ENCODE results near the gene EVL.

EVL gene

DNA sequence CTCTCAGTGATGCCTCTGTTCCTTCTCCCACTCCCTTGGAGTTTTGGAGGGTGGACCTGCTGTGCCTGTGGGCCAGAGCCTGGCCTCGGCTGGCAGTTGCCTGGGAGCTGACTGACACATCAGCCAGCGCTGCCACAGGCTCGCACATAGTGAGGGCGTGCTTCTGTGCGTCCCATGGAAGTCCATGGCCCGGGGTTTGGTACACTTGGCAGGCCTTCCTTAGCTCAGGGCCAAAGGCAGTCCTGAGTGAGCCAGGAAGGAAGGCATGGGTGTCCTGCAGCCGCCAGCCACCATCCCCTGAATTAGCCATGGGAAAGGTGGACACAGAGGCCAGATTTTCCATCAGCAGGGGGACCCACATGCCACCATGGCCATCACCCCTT is 95.3 kb downstream of the EVL start:
- no peaks in the 10 kb centered on the region for H3K27me3 ChIP-seq (ENCODE audit: low read depth, low read length)

DNA sequence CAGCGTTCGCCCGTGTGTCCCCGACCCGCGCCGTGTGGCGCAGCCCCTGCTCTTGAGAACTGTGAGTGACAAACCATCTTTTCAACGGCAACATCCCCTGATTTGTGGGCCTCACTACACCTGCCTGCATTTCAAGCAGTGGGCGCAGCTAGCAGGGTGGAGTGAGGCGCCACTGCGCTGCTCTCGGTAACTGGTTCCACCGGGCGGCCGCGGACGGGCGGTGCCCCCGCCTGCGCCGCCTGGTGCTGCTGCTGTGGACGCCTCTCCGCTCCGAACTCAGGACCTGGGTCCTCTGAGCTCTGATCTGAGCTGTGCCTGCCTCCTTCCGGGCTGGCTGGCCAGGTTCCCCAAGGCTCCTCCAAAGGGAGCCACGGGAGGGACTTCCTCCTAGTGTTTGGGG is 100.2 kb downstream of the EVL start:
- H3K9me3 ChIP-seq (ENCODE audit: insufficient read depth, low read length), result no peaks in the 10 kb centered on the region
- H2AFZ ChIP-seq (ENCODE audit: low read depth, low read length), result no peak overlapping the region
- H3K27ac ChIP-seq (ENCODE audit: low read length), result no peak overlapping the region
- no peak overlapping the region for H3K9ac ChIP-seq (ENCODE audit: low read length)
- no peak overlapping the region for H3K4me3 ChIP-seq (ENCODE audit: low read length)
- H3K4me2 ChIP-seq (ENCODE audit: low read length), result no peak overlapping the region
- no peak for TF ChIP-seq EZH2phosphoT487 (IDR thresholded peaks at IDR 0.05; ENCODE audit: low read depth)
- TF ChIP-seq, protein P1, sequence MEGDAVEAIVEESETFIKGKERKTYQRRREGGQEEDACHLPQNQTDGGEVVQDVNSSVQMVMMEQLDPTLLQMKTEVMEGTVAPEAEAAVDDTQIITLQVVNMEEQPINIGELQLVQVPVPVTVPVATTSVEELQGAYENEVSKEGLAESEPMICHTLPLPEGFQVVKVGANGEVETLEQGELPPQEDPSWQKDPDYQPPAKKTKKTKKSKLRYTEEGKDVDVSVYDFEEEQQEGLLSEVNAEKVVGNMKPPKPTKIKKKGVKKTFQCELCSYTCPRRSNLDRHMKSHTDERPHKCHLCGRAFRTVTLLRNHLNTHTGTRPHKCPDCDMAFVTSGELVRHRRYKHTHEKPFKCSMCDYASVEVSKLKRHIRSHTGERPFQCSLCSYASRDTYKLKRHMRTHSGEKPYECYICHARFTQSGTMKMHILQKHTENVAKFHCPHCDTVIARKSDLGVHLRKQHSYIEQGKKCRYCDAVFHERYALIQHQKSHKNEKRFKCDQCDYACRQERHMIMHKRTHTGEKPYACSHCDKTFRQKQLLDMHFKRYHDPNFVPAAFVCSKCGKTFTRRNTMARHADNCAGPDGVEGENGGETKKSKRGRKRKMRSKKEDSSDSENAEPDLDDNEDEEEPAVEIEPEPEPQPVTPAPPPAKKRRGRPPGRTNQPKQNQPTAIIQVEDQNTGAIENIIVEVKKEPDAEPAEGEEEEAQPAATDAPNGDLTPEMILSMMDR (IDR thresholded peaks at IDR 0.05; ENCODE audit: low read depth, low read length), result no peak
- no peaks in the 10 kb centered on the region for H3K27me3 ChIP-seq (ENCODE audit: low read depth, low read length)
- H3K4me1 ChIP-seq (ENCODE audit: low read length), result peaks cover 14% of the 10 kb centered on the region
- no peaks in the 10 kb centered on the region for H3K36me3 ChIP-seq (replicated peaks; ENCODE audit: low read depth, low read length)
- no peaks in the 10 kb centered on the region for H4K20me1 ChIP-seq (ENCODE audit: insufficient read depth, low read length)
- H3K79me2 ChIP-seq (ENCODE audit: low read length), result no peaks in the 10 kb centered on the region

More for the DNA sequence above, 95.3 kb downstream of the EVL start:
- Histone ChIP-seq H3K36me3 (replicated peaks; ENCODE audit: low read depth, low read length) (no peaks in the 10 kb centered on the region), H3K79me2 (ENCODE audit: low read length) (no peaks in the 10 kb centered on the region), H3K9ac (ENCODE audit: low read length) (no peak overlapping the region), H3K4me1 (ENCODE audit: low read length) (peaks cover 8% of the 10 kb centered on the region), H4K20me1 (ENCODE audit: insufficient read depth, low read length) (no peaks in the 10 kb centered on the region), H2AFZ (ENCODE audit: low read depth, low read length) (no peak overlapping the region), H3K27ac (ENCODE audit: low read length) (no peak overlapping the region), H3K4me3 (ENCODE audit: low read length) (no peak overlapping the region), H3K4me2 (ENCODE audit: low read length) (no peak overlapping the region), H3K9me3 (ENCODE audit: insufficient read depth, low read length) (no peaks in the 10 kb centered on the region)
- TF ChIP-seq, protein P1 (IDR thresholded peaks at IDR 0.05; ENCODE audit: low read depth, low read length), result no peak
- no peak for TF ChIP-seq EZH2phosphoT487 (IDR thresholded peaks at IDR 0.05; ENCODE audit: low read depth)

- H3K9ac ChIP-seq (ENCODE audit: low read length), result peak overlapping the region; percentile 64
- H3K79me2 ChIP-seq (ENCODE audit: low read length), result no peaks in the 10 kb centered on the region
- H3K36me3 ChIP-seq (replicated peaks; ENCODE audit: low read depth, low read length), result no peaks in the 10 kb centered on the region
- H3K4me1 ChIP-seq (ENCODE audit: low read length), result peaks cover 14% of the 10 kb centered on the region
- peak overlapping the region; percentile 76 for H3K4me3 ChIP-seq (ENCODE audit: low read length)
- H4K20me1 ChIP-seq (ENCODE audit: insufficient read depth, low read length), result no peaks in the 10 kb centered on the region
- TF ChIP-seq, protein P1 (IDR thresholded peaks at IDR 0.05; ENCODE audit: low read depth, low read length), result no peak
- no peak for TF ChIP-seq EZH2phosphoT487 (IDR thresholded peaks at IDR 0.05; ENCODE audit: low read depth)
- no peaks in the 10 kb centered on the region for H3K9me3 ChIP-seq (ENCODE audit: insufficient read depth, low read length)
- peak overlapping the region; percentile 82 for H3K4me2 ChIP-seq (ENCODE audit: low read length)
- 0 out of 2 replicates have a peak overlapping the region, but pooled peaks have one; percentile 0 for H3K27ac ChIP-seq (ENCODE audit: low read length)
- H2AFZ ChIP-seq (ENCODE audit: low read depth, low read length), result peak overlapping the region; percentile 79
- 0 out of 2 replicates have a peak, but pooled peaks cover 3% of the 10 kb centered on the region for H3K27me3 ChIP-seq (ENCODE audit: low read depth, low read length)
Observed at GRCh38 chr14:100165831-100166440, 100.7 kb downstream of the EVL start.

DNA sequence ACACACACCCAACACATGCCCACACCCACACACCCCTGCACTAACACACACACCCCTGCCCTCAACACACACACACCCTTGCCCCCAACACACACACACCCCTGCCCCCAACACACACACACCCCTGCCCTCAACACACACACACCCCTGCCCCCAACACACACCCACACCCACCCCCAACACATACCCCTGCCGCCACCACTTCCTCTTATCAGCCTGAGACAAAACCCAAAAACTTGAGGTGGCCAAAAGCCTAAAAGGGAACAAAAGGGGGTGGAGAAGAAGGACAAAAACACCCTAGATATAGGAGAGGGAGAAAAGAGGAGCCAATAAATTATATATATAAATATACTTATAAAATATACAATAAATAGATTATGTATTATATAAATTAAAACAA is 103.3 kb downstream of the EVL start:
- peak overlapping the region; percentile 82; the same call in 1 of the 2 replicates for H3K4me2 ChIP-seq (ENCODE audit: low read length)
- no peaks in the 10 kb centered on the region for H4K20me1 ChIP-seq (ENCODE audit: insufficient read depth, low read length)
- no peaks in the 10 kb centered on the region for H3K79me2 ChIP-seq (ENCODE audit: low read length)
- H3K27me3 ChIP-seq (ENCODE audit: low read depth, low read length), result 0 out of 2 replicates have a peak, but pooled peaks cover 3% of the 10 kb centered on the region
- H3K9ac ChIP-seq (ENCODE audit: low read length), result no peak overlapping the region
- H3K9me3 ChIP-seq (ENCODE audit: insufficient read depth, low read length), result no peaks in the 10 kb centered on the region
- TF ChIP-seq, protein P1 (IDR thresholded peaks at IDR 0.05; ENCODE audit: low read depth, low read length), result no peak
- TF ChIP-seq EZH2phosphoT487 (IDR thresholded peaks at IDR 0.05; ENCODE audit: low read depth), result no peak
- H3K4me1 ChIP-seq (ENCODE audit: low read length), result peaks cover 14% of the 10 kb centered on the region
- H3K4me3 ChIP-seq (ENCODE audit: low read length), result no peak overlapping the region
- no peak overlapping the region for H2AFZ ChIP-seq (ENCODE audit: low read depth, low read length)
- H3K36me3 ChIP-seq (replicated peaks; ENCODE audit: low read depth, low read length), result no peaks in the 10 kb centered on the region
- H3K27ac ChIP-seq (ENCODE audit: low read length), result no peak overlapping the region
